Right lobe of liver (tissue), 6 donors: ENCODE data around the gene PAK5. TPM values are rescaled to one million over a fixed set of nuclear protein-coding genes. Genes with fewer than 3 reads are reported as not detected.

Experiments
- ATAC-seq, 4 donors: fragments of 200-7000 bp; cut with Tn5 transposase; one replicate each; pipeline ENCODE4 v1.9.1; 2020; ENCODE audit warnings: mild to moderate bottlenecking in 4 of 4, moderate library complexity in 4 of 4
- DNase-seq, 3 donors: peaks; one replicate each; pipeline ENCODE4 v3.0.0-alpha.2; 2020
- H3K27ac ChIP-seq, 3 donors: fragments of 200-600 bp; one replicate each; pipeline ENCODE4 v1.8.0; 2022
- H3K27me3 ChIP-seq, 2 donors: fragments of 200-600 bp; one replicate each; pipeline ENCODE4 v1.8.0; 2022
- H3K36me3 ChIP-seq, 4 donors: fragments of 200-600 bp; sonication (generic) in 1 of 4; one replicate each; pipeline versions ENCODE4 v1.5.1 to v1.8.0; 2017 to 2022; ENCODE audit warnings: control low read depth in 1 of 4
- H3K4me1 ChIP-seq, 4 donors: fragments of 200-600 bp; sonication (generic) in 1 of 4; one replicate each; pipeline versions ENCODE4 v1.5.1 to v1.8.0; 2017 to 2022; ENCODE audit warnings: control low read depth in 1 of 4
- H3K4me3 ChIP-seq, 3 donors: fragments of 200-600 bp; one replicate each; pipeline ENCODE4 v1.8.0; 2022
- H3K9me3 ChIP-seq, 4 donors: fragments of 200-600 bp; sonication (generic) in 1 of 4; one replicate each; pipeline versions ENCODE4 v1.5.1 to v1.8.0; 2017 to 2022; ENCODE audit warnings: control low read depth in 1 of 4
- CTCF ChIP-seq, 4 donors: fragments of 200-600 bp in 3 of 4; fragments of 450-650 bp in 1 of 4; IDR thresholded peaks; one replicate each; pipeline versions ENCODE4 v1.5.1 to v1.8.0; 2016 to 2022; ENCODE audit warnings: antibody characterized with exemption in 4 of 4, mild to moderate bottlenecking in 2 of 4
- POLR2A ChIP-seq: fragments of 450-650 bp; IDR thresholded peaks from one replicate; pipeline ENCODE4 v1.6.1; 2017; ENCODE audit warnings: antibody characterized with exemption, mild to moderate bottlenecking
- WGBS: methylation state at CpG from one replicate; pipeline ENCODE4 v1.1.6; 2018; ENCODE audit warnings: low coverage, low lambda C conversion rate; ENCODE audit not compliant: insufficient coverage; ENCODE audit errors: missing lambda C conversion rate; 5-methylcytosine and 5-hydroxymethylcytosine counted together
- intact Hi-C, 2 donors: fragments of 100-400 bp; cut with DNase I; formaldehyde crosslinking; loops; one replicate each; pipeline versions ENCODE4 v1.11.2 to v1.14.1; 2022
- total RNA-seq, 6 experiments: library from RNA; depleted of rRNA in 2 of 6; stranded (reverse); fragments of >200 nt in 2 of 6; fragmentation: NEBNext Ultra II Directional in 3 of 6; extraction: Animal tissue kit (Norgen Biotek cat#: 25700) in 3 of 6; gene quantifications; one replicate each; pipeline versions ENCODE4 v1.1.0 to v1.2.4, GENCODE V29; 2016 to 2023
- donor health status: DM: no; HTN: yes; CAD: no.
- donor health status: DM: no; HTN: no; CAD: no.
- donor health status: DM: no; HTN: no; CAD: no.
- donor health status: DM: no; HTN: yes; CAD: no.
- donor health status: DM: no; HTN: yes; CAD: no.

The PAK5 gene
- total RNA-seq, 6 experiments from 2014 or later: 0.05 to 0.07 TPM; not detected in 4

- H3K9me3 ChIP-seq: no peaks in the 10 kb centered on the region
- 25% methylated on average over 4 of the region's 4 CpGs for WGBS
Measured at GRCh38 chr20:9686455-9686854, 152.4 kb downstream of the PAK5 start.

GRCh38 chr20:9686001-9686400 is 152.9 kb downstream of the PAK5 start:
- Histone ChIP-seq H3K9me3 (no peaks in the 10 kb centered on the region), H3K27ac (no peak overlapping the region), H3K4me3 (no peak overlapping the region), H3K4me1 (no peaks in the 10 kb centered on the region), H3K27me3 (no peaks in the 10 kb centered on the region), H3K36me3 (no peaks in the 10 kb centered on the region)
- ATAC-seq (no peak), DNase-seq (no peak)
- intact Hi-C loops: no loop called here
- TF ChIP-seq CTCF (IDR thresholded peaks at IDR 0.05) (no peak), POLR2A (no peak)

More at GRCh38 chr20:9686455-9686854, 152.4 kb downstream of the PAK5 start:
- intact Hi-C loops: no loop called here
- Histone ChIP-seq H3K27ac (no peak overlapping the region), H3K4me3 (no peak overlapping the region), H3K27me3 (no peaks in the 10 kb centered on the region), H3K36me3 (no peaks in the 10 kb centered on the region), H3K4me1 (no peaks in the 10 kb centered on the region)
- DNase-seq: no peak
- no peak for ATAC-seq
- TF ChIP-seq CTCF (IDR thresholded peaks at IDR 0.05) (no peak), POLR2A (no peak)

GRCh38 chr20:9685011-9685410 is 153.9 kb downstream of the PAK5 start:
- Histone ChIP-seq H3K4me3 (no peak overlapping the region), H3K4me1 (no peaks in the 10 kb centered on the region), H3K27me3 (no peaks in the 10 kb centered on the region), H3K36me3 (no peaks in the 10 kb centered on the region), H3K9me3 (no peaks in the 10 kb centered on the region), H3K27ac (no peak overlapping the region)
- no peak for DNase-seq
- intact Hi-C loops: no loop called here
- no peak for ATAC-seq
- TF ChIP-seq CTCF (IDR thresholded peaks at IDR 0.05) (no peak), POLR2A (no peak)

GRCh38 chr20:9677100-9677623 is 161.7 kb downstream of the PAK5 start:
- Histone ChIP-seq H3K4me3 (no peak overlapping the region), H3K27ac (no peak overlapping the region), H3K27me3 (no peaks in the 10 kb centered on the region), H3K4me1 (no peaks in the 10 kb centered on the region), H3K9me3 (no peaks in the 10 kb centered on the region), H3K36me3 (no peaks in the 10 kb centered on the region)
- DNase-seq (no peak), ATAC-seq (no peak)
- WGBS: 72% methylated on average over 3 of the region's 3 CpGs
- TF ChIP-seq CTCF (IDR thresholded peaks at IDR 0.05) (no peak), POLR2A (no peak)
- intact Hi-C loops: no loop called here

GRCh38 chr20:9672981-9673380 is 165.9 kb downstream of the PAK5 start:
- ATAC-seq (no peak), DNase-seq (no peak)
- Histone ChIP-seq H3K9me3 (no peaks in the 10 kb centered on the region), H3K4me1 (no peaks in the 10 kb centered on the region), H3K27ac (no peak overlapping the region), H3K4me3 (no peak overlapping the region), H3K27me3 (no peaks in the 10 kb centered on the region), H3K36me3 (no peaks in the 10 kb centered on the region)
- TF ChIP-seq CTCF (IDR thresholded peaks at IDR 0.05) (no peak), POLR2A (no peak)
- intact Hi-C loops: no loop called here
